H9 (cell line): ENCODE measurements around the gene ZNF521. TPM values are rescaled to one million over a fixed set of nuclear protein-coding genes. Genes with fewer than 3 reads are reported as not detected.

Experiments
- DNase-seq: peaks from one replicate; pipeline ENCODE4 v3.0.0-alpha.2; 2017
- H2AFZ ChIP-seq: one replicate; pipeline ENCODE4 v1.6.1; 2013; ENCODE audit warnings: mild to moderate bottlenecking, low read length, control low read depth, moderate library complexity
- H2AK5ac ChIP-seq: 2 replicates; pipeline ENCODE4 v1.6.1; 2013; ENCODE audit warnings: low read length, control low read depth, mixed read lengths; ENCODE audit not compliant: insufficient read length
- H2BK120ac ChIP-seq: one replicate; pipeline ENCODE4 v1.6.1; 2013; ENCODE audit warnings: low read depth, mild to moderate bottlenecking, low read length, control low read depth, inconsistent platforms; ENCODE audit not compliant: poor library complexity, severe bottlenecking
- H2BK12ac ChIP-seq: 2 replicates; pipeline ENCODE4 v1.6.1; 2013; ENCODE audit warnings: low read length, control low read depth, mixed read lengths, low read depth; ENCODE audit not compliant: insufficient read length
- H2BK15ac ChIP-seq: 2 replicates; pipeline ENCODE4 v1.6.1; 2013; ENCODE audit warnings: low read depth, low read length, control low read depth
- H2BK20ac ChIP-seq: one replicate; pipeline ENCODE4 v1.6.1; 2013; ENCODE audit warnings: low read depth, mild to moderate bottlenecking, low read length, control low read depth, inconsistent platforms; ENCODE audit not compliant: poor library complexity, severe bottlenecking
- H2BK5ac ChIP-seq: 2 replicates; pipeline ENCODE4 v1.6.1; 2013; ENCODE audit warnings: low read length, control low read depth, mixed read lengths; ENCODE audit not compliant: insufficient read length
- H3K14ac ChIP-seq: 2 replicates; pipeline ENCODE4 v1.6.1; 2013; ENCODE audit warnings: low read length, control low read depth; ENCODE audit not compliant: insufficient read depth
- H3K18ac ChIP-seq: 2 replicates; pipeline ENCODE4 v1.6.1; 2013; ENCODE audit warnings: low read depth, mild to moderate bottlenecking, mixed read lengths, low read length, control low read depth; ENCODE audit not compliant: insufficient read length
- H3K23ac ChIP-seq: 2 replicates; pipeline ENCODE4 v1.6.1; 2013; ENCODE audit warnings: low read length, control low read depth, mixed read lengths, low read depth; ENCODE audit not compliant: insufficient read length
- H3K23me2 ChIP-seq: 2 replicates; pipeline ENCODE4 v1.6.1; 2013; ENCODE audit warnings: low read depth, mild to moderate bottlenecking, mixed read lengths, low read length, control low read depth; ENCODE audit not compliant: insufficient read length, poor library complexity, severe bottlenecking
- H3K27ac ChIP-seq: 2 replicates; pipeline ENCODE4 v1.5.1; 2013; ENCODE audit warnings: low read length, control low read depth, mixed read lengths, low read depth; ENCODE audit not compliant: insufficient read length
- H3K27me3 ChIP-seq: 2 replicates; pipeline ENCODE4 v1.6.1; 2013; ENCODE audit warnings: low read length, control low read depth, inconsistent platforms; ENCODE audit not compliant: insufficient read depth
- H3K4ac ChIP-seq: 2 replicates; pipeline ENCODE4 v1.6.1; 2013; ENCODE audit warnings: low read depth, mild to moderate bottlenecking, control low read depth, inconsistent platforms, low read length, moderate library complexity
- H3K4me1 ChIP-seq: 2 replicates; pipeline ENCODE4 v1.6.1; 2013; ENCODE audit warnings: low read length, control low read depth, inconsistent platforms; ENCODE audit not compliant: insufficient read depth
- H3K4me2 ChIP-seq: 2 replicates; pipeline ENCODE4 v1.6.1; 2013; ENCODE audit warnings: low read length, control low read depth, mixed read lengths; ENCODE audit not compliant: insufficient read length, insufficient read depth
- H3K56ac ChIP-seq: 2 replicates; pipeline ENCODE4 v1.6.1; 2013; ENCODE audit warnings: low read depth, mild to moderate bottlenecking, mixed read lengths, low read length, control low read depth; ENCODE audit not compliant: insufficient read length
- H3K79me1 ChIP-seq: 2 replicates; pipeline ENCODE4 v1.6.1; 2013; ENCODE audit warnings: low read depth, mild to moderate bottlenecking, moderate library complexity, low read length, control low read depth, inconsistent platforms; ENCODE audit not compliant: insufficient read depth, poor library complexity, severe bottlenecking
- H3K79me2 ChIP-seq: 2 replicates; pipeline ENCODE4 v1.6.1; 2013; ENCODE audit warnings: low read length, control low read depth, inconsistent platforms; ENCODE audit not compliant: insufficient read depth
- H3K9ac ChIP-seq: 2 replicates; pipeline ENCODE4 v1.6.1; 2013; ENCODE audit warnings: low read length, control low read depth, mixed read lengths; ENCODE audit not compliant: insufficient read length; ENCODE audit errors: extremely low read depth
- H3K9me3 ChIP-seq: one replicate; pipeline ENCODE4 v1.6.1; 2013; ENCODE audit warnings: low read depth, low read length, inconsistent platforms; ENCODE audit not compliant: control insufficient read depth
- H3T11ph ChIP-seq: one replicate; pipeline ENCODE4 v1.6.1; 2013; ENCODE audit warnings: mild to moderate bottlenecking, low read length, control low read depth, inconsistent platforms
- H4K20me1 ChIP-seq: one replicate; pipeline ENCODE4 v1.6.1; 2013; ENCODE audit not compliant: control insufficient read depth, insufficient read length, insufficient read depth
- H4K5ac ChIP-seq: 2 replicates; pipeline ENCODE4 v1.6.1; 2013; ENCODE audit warnings: low read depth, mild to moderate bottlenecking, mixed read lengths, low read length, control low read depth; ENCODE audit not compliant: insufficient read length
- H4K8ac ChIP-seq: replicated peaks from 2 replicates; pipeline ENCODE4 v1.6.1; 2013; ENCODE audit warnings: low read length, control low read depth, mixed read lengths, low read depth; ENCODE audit not compliant: insufficient read length
- H4K91ac ChIP-seq: 2 replicates; pipeline ENCODE4 v1.6.1; 2013; ENCODE audit warnings: low read depth, mild to moderate bottlenecking, moderate library complexity, mixed read lengths, low read length, control low read depth; ENCODE audit not compliant: insufficient read length
- H3K27ac Mint-ChIP-seq, 3 experiments: 2 replicates in 2 of 3; 3 replicates in 1 of 3; pipeline ENCODE4 v1.8.0; 2020 to 2021; ENCODE audit warnings: mixed read lengths in 3 of 3, mild to moderate bottlenecking in 1 of 3, moderate library complexity in 1 of 3
- H3K27me3 Mint-ChIP-seq: 2 replicates; pipeline ENCODE4 v1.8.0; 2021; ENCODE audit warnings: low read depth, mild to moderate bottlenecking, moderate library complexity, mixed read lengths
- H3K36me3 Mint-ChIP-seq, 3 experiments: 2 replicates in 2 of 3; 3 replicates in 1 of 3; pipeline ENCODE4 v1.8.0; 2020 to 2021; ENCODE audit warnings: low read depth in 3 of 3, mixed read lengths in 3 of 3; ENCODE audit not compliant: insufficient read depth in 1 of 3
- H3K4me1 Mint-ChIP-seq, 2 experiments: 2 replicates each; pipeline ENCODE4 v1.8.0; 2020; ENCODE audit warnings: mixed read lengths in 2 of 2
- H3K4me3 Mint-ChIP-seq, 2 experiments: 2 replicates in 1 of 2; 3 replicates in 1 of 2; pipeline ENCODE4 v1.8.0; 2020 to 2021; ENCODE audit warnings: mild to moderate bottlenecking in 2 of 2, mixed read lengths in 2 of 2, moderate library complexity in 1 of 2
- H3K9me3 Mint-ChIP-seq, 2 experiments: 2 replicates in 1 of 2; 3 replicates in 1 of 2; pipeline ENCODE4 v1.8.0; 2020; ENCODE audit warnings: mild to moderate bottlenecking in 2 of 2, mixed read lengths in 2 of 2, moderate library complexity in 1 of 2
- WGBS: extraction: QIAGEN DNeasy Blood & Tissue Kit; methylation state at CpG from one replicate; pipeline ENCODE4 v1.1.7; 2013; ENCODE audit warnings: missing lambda C conversion rate, low lambda C conversion rate, mixed read lengths; ENCODE audit not compliant: insufficient read length; ENCODE audit errors: extremely low coverage; 5-methylcytosine and 5-hydroxymethylcytosine counted together
- total RNA-seq: library from RNA; stranded (reverse); gene quantifications from 2 replicates; pipeline ENCODE4 v1.2.1, GENCODE V29; 2021
- TF ChIP-seq, protein P1 (sequence below): fragments of 200-600 bp; sonication (generic); conservative IDR thresholded peaks from 3 replicates; pipeline ENCODE4 v1.8.0; 2021; ENCODE audit warnings: antibody characterized with exemption, mild to moderate bottlenecking

Gene ZNF521
- total RNA-seq, 1 experiment from 2014 or later = 3.3 TPM

DNA sequence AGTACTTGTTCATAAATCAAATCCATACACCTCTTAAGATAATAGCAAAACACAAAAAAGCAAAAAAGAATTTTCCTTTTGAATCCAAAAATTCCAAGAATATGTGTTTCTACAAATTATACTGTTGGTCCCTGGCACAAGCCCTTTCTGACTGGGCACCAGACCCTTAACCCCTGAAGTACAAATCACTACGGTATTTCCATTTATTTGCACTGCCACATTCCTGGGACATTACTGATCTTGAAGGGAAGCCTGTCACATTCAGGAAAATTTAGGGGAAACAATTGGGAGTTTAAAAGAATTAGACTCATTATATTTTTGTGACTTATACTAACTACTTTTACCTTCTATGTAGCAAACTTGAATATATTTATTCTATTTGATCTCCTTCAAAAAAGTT lies 98.8 kb downstream of the ZNF521 start:
- no peak overlapping the region for H3K27ac ChIP-seq
- H2BK15ac ChIP-seq = no peak overlapping the region
- Mint-ChIP-seq H3K4me3 (no peak overlapping the region), H3K4me1 (peaks cover 5 to 9% of the 10 kb centered on the region in 2 experiments), H3K27me3 (peaks cover 3% of the 10 kb centered on the region; the same call in 1 of the 2 replicates), H3K36me3 (no peaks in the 10 kb centered on the region), H3K9me3 (no peaks in the 10 kb centered on the region), H3K27ac (no peak overlapping the region)
- H2AK5ac ChIP-seq = no peak overlapping the region
- no peak overlapping the region for H4K8ac ChIP-seq
- no peak overlapping the region for H3K4ac ChIP-seq
- no peak overlapping the region for H3T11ph ChIP-seq
- H3K18ac ChIP-seq = no peak overlapping the region
- H2BK120ac ChIP-seq = no peak overlapping the region
- H2BK20ac ChIP-seq = no peak overlapping the region
- H3K27me3 ChIP-seq = no peaks in the 10 kb centered on the region
- H2BK5ac ChIP-seq = no peak overlapping the region
- H4K5ac ChIP-seq = no peak overlapping the region
- H4K91ac ChIP-seq = no peak overlapping the region
- no peak overlapping the region for H2BK12ac ChIP-seq
- no peaks in the 10 kb centered on the region for H3K23me2 ChIP-seq
- no peak overlapping the region for H3K56ac ChIP-seq
- no peak overlapping the region for H2AFZ ChIP-seq
- no peak overlapping the region for H3K9ac ChIP-seq
- WGBS = no CpG with 5 or more reads among the region's 1 CpG
- DNase-seq = no peak
- no peaks in the 10 kb centered on the region for H3K79me2 ChIP-seq
- H3K4me2 ChIP-seq = no peak overlapping the region
- no peaks in the 10 kb centered on the region for H3K4me1 ChIP-seq
- H3K9me3 ChIP-seq = no peaks in the 10 kb centered on the region
- no peaks in the 10 kb centered on the region for H4K20me1 ChIP-seq
- no peaks in the 10 kb centered on the region for H3K79me1 ChIP-seq
- no peak overlapping the region for H3K14ac ChIP-seq
- no peak overlapping the region for H3K23ac ChIP-seq
- TF ChIP-seq, protein P1, sequence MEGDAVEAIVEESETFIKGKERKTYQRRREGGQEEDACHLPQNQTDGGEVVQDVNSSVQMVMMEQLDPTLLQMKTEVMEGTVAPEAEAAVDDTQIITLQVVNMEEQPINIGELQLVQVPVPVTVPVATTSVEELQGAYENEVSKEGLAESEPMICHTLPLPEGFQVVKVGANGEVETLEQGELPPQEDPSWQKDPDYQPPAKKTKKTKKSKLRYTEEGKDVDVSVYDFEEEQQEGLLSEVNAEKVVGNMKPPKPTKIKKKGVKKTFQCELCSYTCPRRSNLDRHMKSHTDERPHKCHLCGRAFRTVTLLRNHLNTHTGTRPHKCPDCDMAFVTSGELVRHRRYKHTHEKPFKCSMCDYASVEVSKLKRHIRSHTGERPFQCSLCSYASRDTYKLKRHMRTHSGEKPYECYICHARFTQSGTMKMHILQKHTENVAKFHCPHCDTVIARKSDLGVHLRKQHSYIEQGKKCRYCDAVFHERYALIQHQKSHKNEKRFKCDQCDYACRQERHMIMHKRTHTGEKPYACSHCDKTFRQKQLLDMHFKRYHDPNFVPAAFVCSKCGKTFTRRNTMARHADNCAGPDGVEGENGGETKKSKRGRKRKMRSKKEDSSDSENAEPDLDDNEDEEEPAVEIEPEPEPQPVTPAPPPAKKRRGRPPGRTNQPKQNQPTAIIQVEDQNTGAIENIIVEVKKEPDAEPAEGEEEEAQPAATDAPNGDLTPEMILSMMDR = no peak
